Neural cell (in vitro differentiated cells): ENCODE results near the gene RUBCNL. TPM values are rescaled to one million over a fixed set of nuclear protein-coding genes. Genes with fewer than 3 reads are reported as not detected.

ENCODE experiments used
- H2AFZ ChIP-seq: fragments of 200-600, 300-800 bp; sonication (generic), shearing (Covaris generic); 2 replicates; pipeline ENCODE4 v1.6.0; 2014; ENCODE audit warnings: low read depth, mild to moderate bottlenecking, antibody characterized with exemption, low read length, moderate library complexity
- H3F3A ChIP-seq: fragments of 200-600 bp; shearing (Covaris generic); 2 replicates; pipeline ENCODE4 v1.6.1; 2016; ENCODE audit warnings: mild to moderate bottlenecking, moderate library complexity, mixed read lengths, antibody characterized with exemption, low read length; ENCODE audit not compliant: insufficient read depth, poor library complexity, severe bottlenecking
- H3K27ac ChIP-seq: fragments of 200-600, 300-800 bp; sonication (generic), shearing (Covaris generic); 2 replicates; pipeline ENCODE4 v1.5.1; 2014; ENCODE audit warnings: mild to moderate bottlenecking, low read length, moderate library complexity
- H3K27me3 ChIP-seq: fragments of 300-800, 200-600 bp; sonication (generic), shearing (Covaris generic); 2 replicates; pipeline ENCODE4 v1.6.0; 2014; ENCODE audit warnings: mild to moderate bottlenecking, low read depth, low read length, moderate library complexity; ENCODE audit not compliant: insufficient read depth
- H3K36me3 ChIP-seq: fragments of 300-800, 200-600 bp; sonication (generic), shearing (Covaris generic); 2 replicates; pipeline ENCODE4 v1.5.1; 2014; ENCODE audit warnings: mild to moderate bottlenecking, antibody characterized with exemption, low read length, moderate library complexity; ENCODE audit not compliant: insufficient read depth
- H3K4me2 ChIP-seq: fragments of 300-800, 200-600 bp; sonication (generic), shearing (Covaris generic); 2 replicates; pipeline ENCODE4 v1.6.0; 2014; ENCODE audit warnings: mild to moderate bottlenecking, low read length
- H3K4me3 ChIP-seq: fragments of 300-800, 200-600 bp; sonication (generic), shearing (Covaris generic); 2 replicates; pipeline ENCODE4 v1.5.1; 2014; ENCODE audit warnings: mild to moderate bottlenecking, low read length, moderate library complexity
- H3K79me2 ChIP-seq: fragments of 200-600 bp; shearing (Covaris generic); replicated peaks from 2 replicates; pipeline ENCODE4 v1.6.0; 2014; ENCODE audit warnings: mild to moderate bottlenecking, low read length, moderate library complexity; ENCODE audit not compliant: insufficient read depth
- H3K9ac ChIP-seq: fragments of 300-800, 200-600 bp; sonication (generic), shearing (Covaris generic); 2 replicates; pipeline ENCODE4 v1.6.1; 2016; ENCODE audit warnings: mild to moderate bottlenecking, low read length, mixed read lengths
- H3K9me2 ChIP-seq: fragments of 200-600 bp; shearing (Covaris generic); 2 replicates; pipeline ENCODE4 v1.6.1; 2016; ENCODE audit warnings: mild to moderate bottlenecking, low read length, mixed read lengths; ENCODE audit not compliant: insufficient read depth
- H3K9me3 ChIP-seq: fragments of 200-600, 300-800 bp; sonication (generic), shearing (Covaris generic); 2 replicates; pipeline ENCODE4 v1.6.1; 2016; ENCODE audit warnings: mild to moderate bottlenecking, mixed run types, low read length, moderate library complexity, mixed read lengths
- H4K20me1 ChIP-seq: fragments of 200-600 bp; shearing (Covaris generic); 2 replicates; pipeline ENCODE4 v1.6.1; 2016; ENCODE audit warnings: mild to moderate bottlenecking, mixed run types; ENCODE audit not compliant: insufficient read depth
- EP300 ChIP-seq: fragments of 450-650 bp; conservative IDR thresholded peaks from 2 replicates; pipeline ENCODE4 v1.6.1; 2014; ENCODE audit warnings: antibody characterized with exemption, mild to moderate bottlenecking, moderate library complexity; ENCODE audit not compliant: poor library complexity, severe bottlenecking
- EZH2 ChIP-seq: fragments of 200-600, 300-800 bp; shearing (Covaris generic), sonication (generic); IDR thresholded peaks from 2 replicates; pipeline ENCODE4 v1.6.1; 2014; ENCODE audit warnings: antibody characterized with exemption, low read length, borderline replicate concordance, mild to moderate bottlenecking; ENCODE audit not compliant: insufficient read depth, poor library complexity, severe bottlenecking
- MXI1 ChIP-seq: fragments of 450-650 bp; conservative IDR thresholded peaks from 2 replicates; pipeline ENCODE4 v1.6.1; 2014; ENCODE audit warnings: antibody characterized with exemption, mild to moderate bottlenecking; ENCODE audit not compliant: poor library complexity, severe bottlenecking
- POLR2AphosphoS5 ChIP-seq: IDR thresholded peaks from 2 replicates; pipeline ENCODE4 v1.6.1; 2012
- RAD21 ChIP-seq: fragments of 450-650 bp; conservative IDR thresholded peaks from 2 replicates; pipeline ENCODE4 v1.6.1; 2014; ENCODE audit warnings: antibody characterized with exemption, mild to moderate bottlenecking, moderate library complexity
- SMC3 ChIP-seq: fragments of 450-650 bp; conservative IDR thresholded peaks from 2 replicates; pipeline ENCODE4 v1.6.1; 2014; ENCODE audit warnings: antibody characterized with exemption, mild to moderate bottlenecking, moderate library complexity; ENCODE audit not compliant: poor library complexity
- TAF1 ChIP-seq: IDR thresholded peaks from 2 replicates; pipeline ENCODE4 v1.6.1; 2012; ENCODE audit warnings: low read depth
- polyA plus RNA-seq: library from polyadenylated mRNA; depleted of rRNA; stranded (reverse); fragments of >200 nt; gene quantifications from 2 replicates; pipeline ENCODE4 v1.2.3, GENCODE V29; 2014
- TF ChIP-seq, protein P1 (sequence below): fragments of 450-650 bp; IDR thresholded peaks from 2 replicates; pipeline ENCODE4 v1.5.1; 2014; ENCODE audit warnings: antibody characterized with exemption, mild to moderate bottlenecking, moderate library complexity; ENCODE audit not compliant: poor library complexity, severe bottlenecking
- TF ChIP-seq, protein P2 (sequence below): IDR thresholded peaks from 2 replicates; pipeline ENCODE4 v1.6.1; 2012; ENCODE audit warnings: borderline replicate concordance

The RUBCNL gene
- polyA plus RNA-seq, 1 donor from 2014 or later, result not detected

DNA sequence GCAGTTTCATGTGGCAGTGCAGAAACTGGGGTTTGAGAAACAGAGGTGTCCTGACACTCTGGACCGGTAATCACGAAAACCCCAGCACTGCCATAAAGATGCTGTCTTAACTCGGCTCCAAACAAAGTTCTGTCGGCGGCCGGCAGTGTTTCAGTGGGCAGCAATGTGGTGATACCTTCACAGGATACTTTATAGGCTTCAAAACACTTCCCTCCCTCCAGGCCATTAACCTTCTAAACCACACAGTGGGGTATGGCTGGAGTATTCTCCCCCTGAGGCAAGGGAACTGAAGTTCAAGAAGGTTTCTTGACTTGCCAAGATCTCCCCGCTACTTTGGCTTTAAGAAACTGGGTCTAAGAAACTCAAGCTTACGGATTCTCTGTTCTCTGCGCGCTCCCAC lies 1.1 kb downstream of the RUBCNL start:
- Histone ChIP-seq H3K36me3 (no peaks in the 10 kb centered on the region), H3K27ac (no peak overlapping the region), H3K4me3 (peak overlapping the region; percentile 82), H4K20me1 (no peaks in the 10 kb centered on the region), H3K9me3 (no peaks in the 10 kb centered on the region), H3K27me3 (peaks cover 48% of the 10 kb centered on the region), H2AFZ (no peak overlapping the region), H3K9me2 (no peaks in the 10 kb centered on the region), H3K4me2 (no peak overlapping the region), H3K79me2 (no peaks in the 10 kb centered on the region), H3K9ac (no peak overlapping the region), H3F3A (no peaks in the 10 kb centered on the region)
- TF ChIP-seq MXI1, result no peak
- TF ChIP-seq RAD21, result no peak
- TF ChIP-seq EZH2, result no peak
- TF ChIP-seq, protein P1, sequence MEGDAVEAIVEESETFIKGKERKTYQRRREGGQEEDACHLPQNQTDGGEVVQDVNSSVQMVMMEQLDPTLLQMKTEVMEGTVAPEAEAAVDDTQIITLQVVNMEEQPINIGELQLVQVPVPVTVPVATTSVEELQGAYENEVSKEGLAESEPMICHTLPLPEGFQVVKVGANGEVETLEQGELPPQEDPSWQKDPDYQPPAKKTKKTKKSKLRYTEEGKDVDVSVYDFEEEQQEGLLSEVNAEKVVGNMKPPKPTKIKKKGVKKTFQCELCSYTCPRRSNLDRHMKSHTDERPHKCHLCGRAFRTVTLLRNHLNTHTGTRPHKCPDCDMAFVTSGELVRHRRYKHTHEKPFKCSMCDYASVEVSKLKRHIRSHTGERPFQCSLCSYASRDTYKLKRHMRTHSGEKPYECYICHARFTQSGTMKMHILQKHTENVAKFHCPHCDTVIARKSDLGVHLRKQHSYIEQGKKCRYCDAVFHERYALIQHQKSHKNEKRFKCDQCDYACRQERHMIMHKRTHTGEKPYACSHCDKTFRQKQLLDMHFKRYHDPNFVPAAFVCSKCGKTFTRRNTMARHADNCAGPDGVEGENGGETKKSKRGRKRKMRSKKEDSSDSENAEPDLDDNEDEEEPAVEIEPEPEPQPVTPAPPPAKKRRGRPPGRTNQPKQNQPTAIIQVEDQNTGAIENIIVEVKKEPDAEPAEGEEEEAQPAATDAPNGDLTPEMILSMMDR, result no peak
- TF ChIP-seq SMC3, result no peak
- TF ChIP-seq POLR2AphosphoS5, result no peak
- no peak for TF ChIP-seq TAF1
- TF ChIP-seq, protein P2, sequence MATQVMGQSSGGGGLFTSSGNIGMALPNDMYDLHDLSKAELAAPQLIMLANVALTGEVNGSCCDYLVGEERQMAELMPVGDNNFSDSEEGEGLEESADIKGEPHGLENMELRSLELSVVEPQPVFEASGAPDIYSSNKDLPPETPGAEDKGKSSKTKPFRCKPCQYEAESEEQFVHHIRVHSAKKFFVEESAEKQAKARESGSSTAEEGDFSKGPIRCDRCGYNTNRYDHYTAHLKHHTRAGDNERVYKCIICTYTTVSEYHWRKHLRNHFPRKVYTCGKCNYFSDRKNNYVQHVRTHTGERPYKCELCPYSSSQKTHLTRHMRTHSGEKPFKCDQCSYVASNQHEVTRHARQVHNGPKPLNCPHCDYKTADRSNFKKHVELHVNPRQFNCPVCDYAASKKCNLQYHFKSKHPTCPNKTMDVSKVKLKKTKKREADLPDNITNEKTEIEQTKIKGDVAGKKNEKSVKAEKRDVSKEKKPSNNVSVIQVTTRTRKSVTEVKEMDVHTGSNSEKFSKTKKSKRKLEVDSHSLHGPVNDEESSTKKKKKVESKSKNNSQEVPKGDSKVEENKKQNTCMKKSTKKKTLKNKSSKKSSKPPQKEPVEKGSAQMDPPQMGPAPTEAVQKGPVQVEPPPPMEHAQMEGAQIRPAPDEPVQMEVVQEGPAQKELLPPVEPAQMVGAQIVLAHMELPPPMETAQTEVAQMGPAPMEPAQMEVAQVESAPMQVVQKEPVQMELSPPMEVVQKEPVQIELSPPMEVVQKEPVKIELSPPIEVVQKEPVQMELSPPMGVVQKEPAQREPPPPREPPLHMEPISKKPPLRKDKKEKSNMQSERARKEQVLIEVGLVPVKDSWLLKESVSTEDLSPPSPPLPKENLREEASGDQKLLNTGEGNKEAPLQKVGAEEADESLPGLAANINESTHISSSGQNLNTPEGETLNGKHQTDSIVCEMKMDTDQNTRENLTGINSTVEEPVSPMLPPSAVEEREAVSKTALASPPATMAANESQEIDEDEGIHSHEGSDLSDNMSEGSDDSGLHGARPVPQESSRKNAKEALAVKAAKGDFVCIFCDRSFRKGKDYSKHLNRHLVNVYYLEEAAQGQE, result no peak
- TF ChIP-seq EP300, result no peak

DNA sequence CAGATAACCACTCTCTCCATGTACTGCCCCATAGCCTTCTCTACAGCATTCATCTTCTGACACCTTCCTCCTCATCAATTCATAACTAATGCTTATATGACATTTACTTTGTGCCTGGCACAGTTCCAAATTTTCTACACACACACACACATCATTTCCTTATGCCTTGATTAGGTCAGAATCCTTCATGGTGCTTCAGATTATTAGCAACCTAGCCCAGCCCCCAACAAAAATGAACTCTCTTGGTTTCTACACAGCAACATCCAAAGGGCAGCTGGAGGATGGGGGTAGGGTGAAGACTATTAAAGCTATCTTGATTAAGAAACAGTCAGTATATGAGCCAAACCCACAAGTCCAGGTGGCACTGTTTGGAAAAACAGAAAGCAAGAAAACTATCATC lies 3.7 kb downstream of the RUBCNL start:
- Histone ChIP-seq H4K20me1 (no peaks in the 10 kb centered on the region), H3K9me3 (no peaks in the 10 kb centered on the region), H2AFZ (no peak overlapping the region), H3F3A (no peaks in the 10 kb centered on the region), H3K9ac (no peak overlapping the region), H3K27me3 (peaks cover 36% of the 10 kb centered on the region), H3K27ac (no peak overlapping the region), H3K36me3 (no peaks in the 10 kb centered on the region), H3K4me3 (no peak overlapping the region), H3K9me2 (no peaks in the 10 kb centered on the region), H3K4me2 (no peak overlapping the region), H3K79me2 (no peaks in the 10 kb centered on the region)
- TF ChIP-seq, protein P2, result no peak
- TF ChIP-seq RAD21 (no peak), EZH2 (no peak), TAF1 (no peak)
- TF ChIP-seq, protein P1, result no peak
